Measurements from ENCODE around the gene NTN1.

The NTN1 gene

DNA sequence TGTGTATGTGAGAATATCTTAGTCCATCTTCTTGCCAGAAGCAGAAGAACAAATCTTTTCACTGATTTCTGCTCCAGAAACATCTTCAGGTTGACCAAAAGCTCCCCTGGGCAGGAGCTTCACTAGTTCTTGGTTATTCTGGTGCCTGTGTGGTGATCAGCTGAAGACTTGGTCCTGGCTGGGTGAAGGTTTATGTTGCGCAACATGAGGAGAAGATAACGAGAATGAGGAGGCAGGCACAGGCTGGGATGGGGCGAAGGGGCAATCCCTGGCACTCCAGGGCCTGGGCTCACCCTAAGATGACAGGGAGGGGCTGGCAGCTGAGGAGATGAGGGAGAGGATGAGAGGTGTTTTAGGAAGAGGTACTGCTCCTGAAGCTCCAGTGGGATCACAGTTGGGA is 232.0 kb downstream of the NTN1 start:
- TF ChIP-seq, protein P1, sequence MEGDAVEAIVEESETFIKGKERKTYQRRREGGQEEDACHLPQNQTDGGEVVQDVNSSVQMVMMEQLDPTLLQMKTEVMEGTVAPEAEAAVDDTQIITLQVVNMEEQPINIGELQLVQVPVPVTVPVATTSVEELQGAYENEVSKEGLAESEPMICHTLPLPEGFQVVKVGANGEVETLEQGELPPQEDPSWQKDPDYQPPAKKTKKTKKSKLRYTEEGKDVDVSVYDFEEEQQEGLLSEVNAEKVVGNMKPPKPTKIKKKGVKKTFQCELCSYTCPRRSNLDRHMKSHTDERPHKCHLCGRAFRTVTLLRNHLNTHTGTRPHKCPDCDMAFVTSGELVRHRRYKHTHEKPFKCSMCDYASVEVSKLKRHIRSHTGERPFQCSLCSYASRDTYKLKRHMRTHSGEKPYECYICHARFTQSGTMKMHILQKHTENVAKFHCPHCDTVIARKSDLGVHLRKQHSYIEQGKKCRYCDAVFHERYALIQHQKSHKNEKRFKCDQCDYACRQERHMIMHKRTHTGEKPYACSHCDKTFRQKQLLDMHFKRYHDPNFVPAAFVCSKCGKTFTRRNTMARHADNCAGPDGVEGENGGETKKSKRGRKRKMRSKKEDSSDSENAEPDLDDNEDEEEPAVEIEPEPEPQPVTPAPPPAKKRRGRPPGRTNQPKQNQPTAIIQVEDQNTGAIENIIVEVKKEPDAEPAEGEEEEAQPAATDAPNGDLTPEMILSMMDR (IDR thresholded peaks at IDR 0.05; ENCODE audit: insufficient read depth, low read length, poor library complexity, severe bottlenecking) = no peak
- TF ChIP-seq EZH2phosphoT487 (conservative IDR thresholded peaks at IDR 0.05; ENCODE audit: low read length) = no peak
- no peaks in the 10 kb centered on the region for H3K9me2 ChIP-seq (replicated peaks; ENCODE audit: insufficient read depth, low read length)
- H3K36me3 ChIP-seq (ENCODE audit: low read length) = no peaks in the 10 kb centered on the region
- no peak overlapping the region for H3K4me3 ChIP-seq (ENCODE audit: insufficient read depth, low read length, poor library complexity, severe bottlenecking)
- no peaks in the 10 kb centered on the region for H4K20me1 ChIP-seq (ENCODE audit: low read depth, low read length)
- no peak overlapping the region for H3K27ac ChIP-seq (ENCODE audit: low read depth, low read length)
- H3F3A ChIP-seq (ENCODE audit: insufficient read depth) = no peaks in the 10 kb centered on the region
- H3K79me2 ChIP-seq (ENCODE audit: insufficient read depth, low read length) = no peaks in the 10 kb centered on the region
- no peaks in the 10 kb centered on the region for H3K27me3 ChIP-seq (ENCODE audit: low read length)
- no peak overlapping the region for H3K9ac ChIP-seq (ENCODE audit: low read length)
- no peak overlapping the region for H3K4me2 ChIP-seq (ENCODE audit: low read depth, low read length, poor library complexity, severe bottlenecking)
- H2AFZ ChIP-seq (ENCODE audit: low read depth, low read length, severe bottlenecking) = no peak overlapping the region
- no peaks in the 10 kb centered on the region for H3K9me3 ChIP-seq (ENCODE audit: insufficient read depth, low read length)

DNA sequence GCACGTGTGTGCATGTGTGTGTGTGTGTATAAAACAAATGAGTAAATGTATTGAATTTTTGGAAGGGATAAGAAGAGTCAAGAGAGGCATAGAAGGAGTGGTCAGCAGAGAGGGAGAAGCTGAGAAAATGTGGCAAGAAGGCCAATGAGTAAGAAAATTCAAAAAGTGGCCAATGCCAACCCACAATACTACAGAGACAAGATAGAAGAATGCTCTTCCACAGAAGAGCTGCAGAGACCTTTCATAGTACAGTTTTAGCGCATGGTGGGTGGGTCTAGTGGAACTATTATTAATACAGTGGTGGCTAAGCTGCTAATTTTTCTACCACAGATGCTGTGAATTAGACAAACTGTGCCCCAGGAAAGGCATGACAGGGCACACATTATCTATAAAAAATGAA is 233.5 kb downstream of the NTN1 start:
- no peak overlapping the region for H3K27ac ChIP-seq (ENCODE audit: low read depth, low read length)
- no peak overlapping the region for H3K4me3 ChIP-seq (ENCODE audit: insufficient read depth, low read length, poor library complexity, severe bottlenecking)
- no peaks in the 10 kb centered on the region for H4K20me1 ChIP-seq (ENCODE audit: low read depth, low read length)
- no peak for TF ChIP-seq EZH2phosphoT487 (conservative IDR thresholded peaks at IDR 0.05; ENCODE audit: low read length)
- TF ChIP-seq, protein P1 (IDR thresholded peaks at IDR 0.05; ENCODE audit: insufficient read depth, low read length, poor library complexity, severe bottlenecking) = no peak
- H3K9me2 ChIP-seq (replicated peaks; ENCODE audit: insufficient read depth, low read length) = no peaks in the 10 kb centered on the region
- no peak overlapping the region for H3K9ac ChIP-seq (ENCODE audit: low read length)
- no peaks in the 10 kb centered on the region for H3K9me3 ChIP-seq (ENCODE audit: insufficient read depth, low read length)
- H3K27me3 ChIP-seq (ENCODE audit: low read length) = no peaks in the 10 kb centered on the region
- H3F3A ChIP-seq (ENCODE audit: insufficient read depth) = no peaks in the 10 kb centered on the region
- H2AFZ ChIP-seq (ENCODE audit: low read depth, low read length, severe bottlenecking) = no peak overlapping the region
- H3K4me2 ChIP-seq (ENCODE audit: low read depth, low read length, poor library complexity, severe bottlenecking) = no peak overlapping the region
- no peaks in the 10 kb centered on the region for H3K79me2 ChIP-seq (ENCODE audit: insufficient read depth, low read length)
- H3K36me3 ChIP-seq (ENCODE audit: low read length) = no peaks in the 10 kb centered on the region

DNA sequence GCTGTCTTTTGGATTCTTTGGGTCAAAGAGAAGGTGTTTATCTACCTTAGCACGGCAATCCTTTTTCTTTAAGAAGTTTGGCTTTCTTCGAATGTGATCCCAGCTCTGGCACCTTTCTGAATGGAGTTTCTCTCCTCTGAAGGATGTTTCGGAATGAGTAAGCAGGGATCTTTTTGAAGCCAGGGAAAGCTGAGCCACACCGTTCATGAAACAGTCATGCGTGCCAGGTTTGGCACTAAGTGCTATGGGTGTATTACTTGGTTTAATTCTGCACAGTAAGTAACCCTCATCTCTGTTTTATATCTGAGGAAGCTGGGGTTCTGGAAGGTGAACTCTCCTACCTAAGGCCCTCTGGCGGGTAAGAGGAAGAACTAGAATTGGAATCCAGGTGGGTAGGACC is 234.5 kb downstream of the NTN1 start:
- Histone ChIP-seq H2AFZ (ENCODE audit: low read depth, low read length, severe bottlenecking) (no peak overlapping the region), H3F3A (ENCODE audit: insufficient read depth) (no peaks in the 10 kb centered on the region), H3K79me2 (ENCODE audit: insufficient read depth, low read length) (no peaks in the 10 kb centered on the region), H4K20me1 (ENCODE audit: low read depth, low read length) (no peaks in the 10 kb centered on the region), H3K4me2 (ENCODE audit: low read depth, low read length, poor library complexity, severe bottlenecking) (no peak overlapping the region), H3K9ac (ENCODE audit: low read length) (no peak overlapping the region), H3K27me3 (ENCODE audit: low read length) (no peaks in the 10 kb centered on the region), H3K36me3 (ENCODE audit: low read length) (no peaks in the 10 kb centered on the region), H3K4me3 (ENCODE audit: insufficient read depth, low read length, poor library complexity, severe bottlenecking) (no peak overlapping the region), H3K9me3 (ENCODE audit: insufficient read depth, low read length) (no peaks in the 10 kb centered on the region), H3K27ac (ENCODE audit: low read depth, low read length) (no peak overlapping the region), H3K9me2 (replicated peaks; ENCODE audit: insufficient read depth, low read length) (no peaks in the 10 kb centered on the region)
- TF ChIP-seq EZH2phosphoT487 (conservative IDR thresholded peaks at IDR 0.05; ENCODE audit: low read length) = no peak
- TF ChIP-seq, protein P1 (IDR thresholded peaks at IDR 0.05; ENCODE audit: insufficient read depth, low read length, poor library complexity, severe bottlenecking) = no peak

DNA sequence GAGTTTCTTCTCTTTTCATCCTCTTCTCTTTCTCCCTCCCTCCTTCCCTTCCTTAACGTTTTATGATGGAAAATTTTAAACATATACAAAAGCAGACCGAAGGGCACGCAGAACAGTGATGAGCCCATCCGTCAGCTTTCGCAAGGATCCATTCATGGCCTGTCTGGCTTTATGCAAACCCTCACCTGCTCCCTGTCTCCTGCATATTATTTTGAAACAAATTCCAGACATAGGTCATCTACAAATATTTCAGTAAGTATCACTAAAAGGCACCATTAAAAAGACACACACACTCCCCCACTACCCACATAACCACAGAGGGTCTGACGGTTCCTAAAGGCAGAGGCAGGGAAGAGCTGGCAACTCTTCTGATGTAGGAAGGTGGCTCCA is 235.0 kb downstream of the NTN1 start:
- no peak overlapping the region for H3K9ac ChIP-seq (ENCODE audit: low read length)
- no peaks in the 10 kb centered on the region for H3F3A ChIP-seq (ENCODE audit: insufficient read depth)
- H3K27ac ChIP-seq (ENCODE audit: low read depth, low read length) = no peak overlapping the region
- TF ChIP-seq EZH2phosphoT487 (conservative IDR thresholded peaks at IDR 0.05; ENCODE audit: low read length) = no peak
- TF ChIP-seq, protein P1 (IDR thresholded peaks at IDR 0.05; ENCODE audit: insufficient read depth, low read length, poor library complexity, severe bottlenecking) = no peak
- H3K9me3 ChIP-seq (ENCODE audit: insufficient read depth, low read length) = no peaks in the 10 kb centered on the region
- no peak overlapping the region for H3K4me2 ChIP-seq (ENCODE audit: low read depth, low read length, poor library complexity, severe bottlenecking)
- H3K9me2 ChIP-seq (replicated peaks; ENCODE audit: insufficient read depth, low read length) = no peaks in the 10 kb centered on the region
- no peaks in the 10 kb centered on the region for H3K79me2 ChIP-seq (ENCODE audit: insufficient read depth, low read length)
- no peaks in the 10 kb centered on the region for H3K36me3 ChIP-seq (ENCODE audit: low read length)
- no peaks in the 10 kb centered on the region for H3K27me3 ChIP-seq (ENCODE audit: low read length)
- H3K4me3 ChIP-seq (ENCODE audit: insufficient read depth, low read length, poor library complexity, severe bottlenecking) = no peak overlapping the region
- H4K20me1 ChIP-seq (ENCODE audit: low read depth, low read length) = no peaks in the 10 kb centered on the region
- no peak overlapping the region for H2AFZ ChIP-seq (ENCODE audit: low read depth, low read length, severe bottlenecking)

All from SU-DHL-6 (cell line).